Measurements from ENCODE around the gene CXCL17.

CXCL17 gene

GRCh38 chr19:42396381-42397262 is 46.1 kb downstream of the CXCL17 start:
- peak overlapping the region; percentile 73 to 77 for H3K4me3 ChIP-seq (ENCODE audit: low read depth in 1 of 2, low read length in 1 of 2)
- H3K27me3 ChIP-seq = peaks cover 12% of the 10 kb centered on the region
- peak overlapping the region; percentile 88 for H3K27ac ChIP-seq
- no peaks in the 10 kb centered on the region for H3K9me3 ChIP-seq
- H3K4me1 ChIP-seq (ENCODE audit: control insufficient read depth in 1 of 2, insufficient read depth in 1 of 2, low read depth in 1 of 2, low read length in 1 of 2) = peaks cover 26 to 36% of the 10 kb centered on the region in 2 experiments
- no peaks in the 10 kb centered on the region for H3K36me3 ChIP-seq
- TF ChIP-seq, protein P1, sequence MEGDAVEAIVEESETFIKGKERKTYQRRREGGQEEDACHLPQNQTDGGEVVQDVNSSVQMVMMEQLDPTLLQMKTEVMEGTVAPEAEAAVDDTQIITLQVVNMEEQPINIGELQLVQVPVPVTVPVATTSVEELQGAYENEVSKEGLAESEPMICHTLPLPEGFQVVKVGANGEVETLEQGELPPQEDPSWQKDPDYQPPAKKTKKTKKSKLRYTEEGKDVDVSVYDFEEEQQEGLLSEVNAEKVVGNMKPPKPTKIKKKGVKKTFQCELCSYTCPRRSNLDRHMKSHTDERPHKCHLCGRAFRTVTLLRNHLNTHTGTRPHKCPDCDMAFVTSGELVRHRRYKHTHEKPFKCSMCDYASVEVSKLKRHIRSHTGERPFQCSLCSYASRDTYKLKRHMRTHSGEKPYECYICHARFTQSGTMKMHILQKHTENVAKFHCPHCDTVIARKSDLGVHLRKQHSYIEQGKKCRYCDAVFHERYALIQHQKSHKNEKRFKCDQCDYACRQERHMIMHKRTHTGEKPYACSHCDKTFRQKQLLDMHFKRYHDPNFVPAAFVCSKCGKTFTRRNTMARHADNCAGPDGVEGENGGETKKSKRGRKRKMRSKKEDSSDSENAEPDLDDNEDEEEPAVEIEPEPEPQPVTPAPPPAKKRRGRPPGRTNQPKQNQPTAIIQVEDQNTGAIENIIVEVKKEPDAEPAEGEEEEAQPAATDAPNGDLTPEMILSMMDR (IDR thresholded peaks at IDR 0.05) = peak; percentile 44

DNA sequence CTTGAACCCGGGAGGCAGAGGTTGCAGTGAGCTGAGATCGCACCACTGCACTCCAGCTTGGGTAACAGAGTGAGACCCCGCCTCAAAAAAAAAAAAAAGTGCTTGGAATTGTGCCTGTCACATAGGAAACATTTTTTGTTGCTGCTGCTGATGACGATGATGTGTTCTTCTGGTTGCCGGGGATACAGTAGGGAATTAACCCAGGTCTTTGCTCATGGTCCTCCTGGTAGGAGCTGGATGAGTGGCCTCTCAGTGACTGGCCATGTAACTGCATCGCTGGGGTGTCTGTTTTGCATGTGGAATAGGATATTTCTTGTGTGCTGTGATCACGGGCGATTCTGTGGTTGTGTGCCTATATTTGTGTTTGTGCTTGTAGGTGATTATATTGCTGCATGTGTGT is 48.0 kb downstream of the CXCL17 start:
- H3K4me1 ChIP-seq (ENCODE audit: control insufficient read depth in 1 of 2, insufficient read depth in 1 of 2, low read depth in 1 of 2, low read length in 1 of 2) = peaks cover 19 to 31% of the 10 kb centered on the region in 2 experiments
- no peak overlapping the region for H3K4me3 ChIP-seq (ENCODE audit: low read depth in 1 of 2, low read length in 1 of 2)
- no peaks in the 10 kb centered on the region for H3K9me3 ChIP-seq
- no peak overlapping the region for H3K27ac ChIP-seq
- peaks cover 27% of the 10 kb centered on the region for H3K27me3 ChIP-seq
- H3K36me3 ChIP-seq = no peaks in the 10 kb centered on the region
- TF ChIP-seq, protein P1 (IDR thresholded peaks at IDR 0.05) = no peak

DNA sequence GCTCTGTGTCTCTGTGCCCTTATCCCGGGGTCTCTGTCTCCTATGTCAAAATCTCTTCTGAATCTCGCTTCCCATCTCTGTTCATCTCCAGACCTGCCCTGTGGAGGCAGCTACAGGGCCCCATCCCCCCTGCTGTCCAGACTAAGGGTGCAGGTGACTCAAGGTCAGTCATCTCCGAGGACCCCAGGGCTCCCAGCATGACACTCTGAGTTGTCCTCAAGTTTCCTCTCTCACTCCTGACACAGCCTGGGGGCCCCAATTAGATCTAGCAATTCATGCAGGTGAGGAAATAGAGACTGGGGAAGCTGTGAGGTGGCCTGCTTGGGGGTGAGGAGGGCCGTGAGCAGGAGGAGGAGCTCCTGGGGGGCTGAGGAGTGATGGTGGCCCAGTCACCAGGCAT is 50.6 kb downstream of the CXCL17 start:
- Histone ChIP-seq H3K4me1 (ENCODE audit: control insufficient read depth in 1 of 2, insufficient read depth in 1 of 2, low read depth in 1 of 2, low read length in 1 of 2) (peaks cover 17 to 29% of the 10 kb centered on the region in 2 experiments), H3K9me3 (no peaks in the 10 kb centered on the region), H3K27ac (no peak overlapping the region), H3K4me3 (ENCODE audit: low read depth in 1 of 2, low read length in 1 of 2) (no peak overlapping the region), H3K27me3 (peaks cover 40% of the 10 kb centered on the region), H3K36me3 (no peaks in the 10 kb centered on the region)
- TF ChIP-seq, protein P1 (IDR thresholded peaks at IDR 0.05) = no peak

- TF ChIP-seq, protein P1 (IDR thresholded peaks at IDR 0.05) = no peak
- H3K4me1 ChIP-seq (ENCODE audit: control insufficient read depth in 1 of 2, insufficient read depth in 1 of 2, low read depth in 1 of 2, low read length in 1 of 2) = peaks cover 11 to 19% of the 10 kb centered on the region in 2 experiments
- H3K36me3 ChIP-seq = no peaks in the 10 kb centered on the region
- H3K27ac ChIP-seq = no peak within 1 kb of the TSS
- H3K4me3 ChIP-seq (ENCODE audit: low read depth in 1 of 2, low read length in 1 of 2) = no peak within 1 kb of the TSS
- H3K27me3 ChIP-seq = peaks cover 40% of the 10 kb centered on the region
- no peaks in the 10 kb centered on the region for H3K9me3 ChIP-seq
These were observed 52.8 kb downstream of the CXCL17 start, which contains the start of gene CNFN for GRCh38 chr19:42389899-42390298. TSS of gene CNFN (minus strand) at chr19:42390297. CDS start at chr19:42389037, 1,260 bp downstream.

- TF ChIP-seq, protein P1 (IDR thresholded peaks at IDR 0.05) = no peak
- H3K9me3 ChIP-seq = no peaks in the 10 kb centered on the region
- H3K36me3 ChIP-seq = no peaks in the 10 kb centered on the region
- H3K4me3 ChIP-seq (ENCODE audit: low read depth in 1 of 2, low read length in 1 of 2) = no peak overlapping the region
- H3K4me1 ChIP-seq (ENCODE audit: control insufficient read depth in 1 of 2, insufficient read depth in 1 of 2, low read depth in 1 of 2, low read length in 1 of 2) = peaks cover 11 to 19% of the 10 kb centered on the region in 2 experiments
- no peak overlapping the region for H3K27ac ChIP-seq
- peaks cover 40% of the 10 kb centered on the region for H3K27me3 ChIP-seq
These were observed 53.8 kb downstream of the CXCL17 start for GRCh38 chr19:42388851-42389489.
